ENCODE measurements around the gene ITGA8.

DNA sequence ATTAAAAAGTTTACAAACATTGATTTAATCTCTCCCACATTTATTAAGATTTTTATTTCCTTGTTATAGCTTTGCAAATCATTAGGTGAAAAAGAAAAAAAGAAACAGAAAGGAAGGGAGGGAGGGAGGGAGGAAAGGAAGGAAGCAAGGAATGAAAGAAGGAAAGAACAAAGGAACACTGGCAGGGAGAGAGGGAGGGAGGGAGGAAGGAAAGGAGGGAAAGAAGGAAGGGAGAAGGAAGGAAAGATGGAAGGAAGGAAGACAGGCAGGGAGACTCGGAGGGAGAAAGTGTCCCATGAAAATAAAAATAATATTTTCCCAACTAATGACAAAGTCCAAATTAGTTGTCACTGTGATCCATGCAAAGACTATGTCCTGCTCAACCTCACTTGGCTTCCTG, 6.3 kb upstream of the ITGA8 start:
- TF ChIP-seq, protein P1, sequence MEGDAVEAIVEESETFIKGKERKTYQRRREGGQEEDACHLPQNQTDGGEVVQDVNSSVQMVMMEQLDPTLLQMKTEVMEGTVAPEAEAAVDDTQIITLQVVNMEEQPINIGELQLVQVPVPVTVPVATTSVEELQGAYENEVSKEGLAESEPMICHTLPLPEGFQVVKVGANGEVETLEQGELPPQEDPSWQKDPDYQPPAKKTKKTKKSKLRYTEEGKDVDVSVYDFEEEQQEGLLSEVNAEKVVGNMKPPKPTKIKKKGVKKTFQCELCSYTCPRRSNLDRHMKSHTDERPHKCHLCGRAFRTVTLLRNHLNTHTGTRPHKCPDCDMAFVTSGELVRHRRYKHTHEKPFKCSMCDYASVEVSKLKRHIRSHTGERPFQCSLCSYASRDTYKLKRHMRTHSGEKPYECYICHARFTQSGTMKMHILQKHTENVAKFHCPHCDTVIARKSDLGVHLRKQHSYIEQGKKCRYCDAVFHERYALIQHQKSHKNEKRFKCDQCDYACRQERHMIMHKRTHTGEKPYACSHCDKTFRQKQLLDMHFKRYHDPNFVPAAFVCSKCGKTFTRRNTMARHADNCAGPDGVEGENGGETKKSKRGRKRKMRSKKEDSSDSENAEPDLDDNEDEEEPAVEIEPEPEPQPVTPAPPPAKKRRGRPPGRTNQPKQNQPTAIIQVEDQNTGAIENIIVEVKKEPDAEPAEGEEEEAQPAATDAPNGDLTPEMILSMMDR (IDR thresholded peaks at IDR 0.05): peak in 1 of 6 experiments; percentile 5
- TF ChIP-seq POLR2A (IDR thresholded peaks at IDR 0.05): no peak
